ENCODE measurements around the gene RNF224. TPM values are rescaled to one million over a fixed set of nuclear protein-coding genes. Genes with fewer than 3 reads are reported as not detected.
A peak's percentile ranks its signal among the peaks of the same experiment; 100 is the strongest.

RNF224 gene
- total and polyA plus RNA-seq, 2 of the 13 experiments (the other 11 are each of a cell fraction or from before 2014, with no cell fraction given): 0.09 TPM; not detected in 1

DNA sequence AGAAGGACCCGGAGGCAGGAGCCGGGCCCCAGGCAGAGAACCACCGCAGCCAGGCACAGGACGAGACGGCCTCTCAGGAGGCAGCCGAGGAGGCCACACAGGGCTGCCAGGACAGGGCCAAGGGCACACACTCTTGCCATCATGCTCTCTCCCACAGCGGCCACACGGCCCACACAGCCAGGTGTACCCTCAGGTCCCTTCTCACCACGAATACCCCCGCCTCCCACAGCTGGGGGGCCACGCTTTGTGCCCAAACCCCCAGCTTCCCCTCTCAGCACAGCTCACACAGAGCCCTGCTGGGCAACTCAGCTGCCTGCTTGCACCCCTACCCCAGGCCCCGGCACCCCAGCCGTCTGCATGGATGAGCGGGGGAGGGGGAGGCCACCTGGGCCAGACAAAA is 33.5 kb upstream of the RNF224 start:
- no peak overlapping the region for H3K4me3 ChIP-seq (replicated peaks in 1 of 3; ENCODE audit: insufficient read depth in 1 of 3, low read depth in 2 of 3, low read length in 3 of 3)
- H3K9ac ChIP-seq (ENCODE audit: insufficient read depth, low read depth, low read length): no peak overlapping the region
- no peaks in the 10 kb centered on the region for H3K9me3 ChIP-seq (ENCODE audit: low read length)
- no TSS peak for BruUV-seq (replicated peaks)
- no peak overlapping the region for H3K4me2 ChIP-seq (ENCODE audit: low read depth, low read length)
- TF ChIP-seq PHF20 (CRISPR knock-in tag; IDR thresholded peaks at IDR 0.05) (no peak), AGO2 (optimal IDR thresholded peaks at IDR 0.05; ENCODE audit: low read depth, low read length) (peak; percentile 28)
- intact Hi-C loops (cut with micrococcal nuclease; ENCODE audit: unreplicated experiment) (no loop called here), in situ Hi-C loops (cut with HindIII; ENCODE audit: extremely low pct_ligation_motif_present, low pct_unique_long_range_greater_than_20kb) (no loop called here)
- ATAC-seq: no peak
- no peaks in the 10 kb centered on the region; the same call in 1 of the 2 replicates for H4K20me1 ChIP-seq (ENCODE audit: insufficient read depth, low read length)
- peaks cover 57% of the 10 kb centered on the region for H3K4me1 ChIP-seq (ENCODE audit: insufficient read depth, low read length)
- H3K27ac ChIP-seq (ENCODE audit: extremely low read length, insufficient read depth, low read length): no peak overlapping the region
- ChIA-PET CTCF (ENCODE audit: low intra/inter-chr PET ratio, low total read pairs) (no interaction called here), POLR2A (interaction anchor here (1.9 kb wide), 1 partner anchor 29 kb away, joined by 6 read pairs; no protein-coding TSS in a partner anchor)
- peaks cover 9 to 14% of the 10 kb centered on the region in 2 experiments; a peak in 3 of 5 replicates for H3K36me3 ChIP-seq (replicated peaks in 1 of 2; ENCODE audit: control insufficient read depth in 1 of 2, insufficient read depth in 2 of 2, low read length in 2 of 2)
- no peak for DNase-seq (ENCODE audit: low spot score)
- H3K79me2 ChIP-seq (ENCODE audit: insufficient read depth, low read length): peaks cover 46% of the 10 kb centered on the region
- no peaks in the 10 kb centered on the region for H3K27me3 ChIP-seq (ENCODE audit: control insufficient read depth in 1 of 2, insufficient read depth in 2 of 2, low read length in 2 of 2)
- FAIRE-seq: no peak
- H2AFZ ChIP-seq (ENCODE audit: low read length): no peak overlapping the region
- 100% methylated on average over 7 of the region's 14 CpGs for WGBS (ENCODE audit: low lambda C conversion rate)

DNA sequence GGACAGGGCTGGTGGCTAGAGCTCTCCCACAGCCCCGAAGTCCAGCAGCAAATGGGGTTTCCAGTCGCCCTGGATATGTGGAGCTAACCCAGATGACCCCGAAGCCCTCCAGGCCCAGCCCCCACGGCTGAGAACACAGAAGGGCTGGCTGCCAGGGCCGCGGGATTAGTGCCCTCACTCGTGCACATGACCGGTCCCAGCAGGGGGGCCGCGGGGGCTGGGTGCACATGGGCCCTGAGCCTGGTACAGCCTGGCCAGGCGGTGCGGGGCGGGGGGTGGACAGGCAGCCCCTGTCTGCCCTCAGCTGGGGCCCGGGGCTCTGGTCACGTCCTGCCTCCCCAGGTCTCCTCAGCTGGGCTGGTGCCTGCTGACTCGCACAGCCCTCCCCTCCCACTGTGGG is 32.9 kb upstream of the RNF224 start:
- BruUV-seq (replicated peaks): no TSS peak
- no peak for ATAC-seq
- H3K27me3 ChIP-seq (ENCODE audit: control insufficient read depth in 1 of 2, insufficient read depth in 2 of 2, low read length in 2 of 2): no peaks in the 10 kb centered on the region
- H3K4me1 ChIP-seq (ENCODE audit: insufficient read depth, low read length): peaks cover 57% of the 10 kb centered on the region
- no peak overlapping the region for H3K4me3 ChIP-seq (replicated peaks in 1 of 3; ENCODE audit: insufficient read depth in 1 of 3, low read depth in 2 of 3, low read length in 3 of 3)
- H4K20me1 ChIP-seq (ENCODE audit: insufficient read depth, low read length): no peaks in the 10 kb centered on the region; the same call in 1 of the 2 replicates
- no peaks in the 10 kb centered on the region for H3K9me3 ChIP-seq (ENCODE audit: low read length)
- FAIRE-seq: no peak
- peaks cover 9 to 14% of the 10 kb centered on the region in 2 experiments; a peak in 3 of 5 replicates for H3K36me3 ChIP-seq (replicated peaks in 1 of 2; ENCODE audit: control insufficient read depth in 1 of 2, insufficient read depth in 2 of 2, low read length in 2 of 2)
- 85% methylated on average over 11 of the region's 16 CpGs for WGBS (ENCODE audit: low lambda C conversion rate)
- in situ Hi-C loops (cut with HindIII; ENCODE audit: extremely low pct_ligation_motif_present, low pct_unique_long_range_greater_than_20kb): no loop called here
- ChIA-PET POLR2A (no interaction called here), CTCF (ENCODE audit: low intra/inter-chr PET ratio, low total read pairs) (no interaction called here)
- H3K79me2 ChIP-seq (ENCODE audit: insufficient read depth, low read length): peaks cover 50% of the 10 kb centered on the region
- no peak overlapping the region for H2AFZ ChIP-seq (ENCODE audit: low read length)
- H3K9ac ChIP-seq (ENCODE audit: insufficient read depth, low read depth, low read length): no peak overlapping the region
- no peak for DNase-seq (ENCODE audit: low spot score)
- TF ChIP-seq ISL2 (CRISPR knock-in tag; IDR thresholded peaks at IDR 0.05) (no peak), NFKBIZ (CRISPR knock-in tag; IDR thresholded peaks at IDR 0.05) (no peak), HNRNPL (IDR thresholded peaks at IDR 0.05; ENCODE audit: low read depth, low read length) (no peak)
- no peak overlapping the region for H3K27ac ChIP-seq (ENCODE audit: extremely low read length, insufficient read depth, low read length)
- H3K4me2 ChIP-seq (ENCODE audit: low read depth, low read length): 0 out of 2 replicates have a peak overlapping the region, but pooled peaks have one; percentile 90
- intact Hi-C loops (cut with micrococcal nuclease; ENCODE audit: unreplicated experiment): no loop called here
